ENCODE results near the gene NR3C2. TPM values are rescaled to one million over a fixed set of nuclear protein-coding genes. Genes with fewer than 3 reads are reported as not detected.

The NR3C2 gene
- total RNA-seq, 2 experiments from 2014 or later = 2.0 to 5.2 TPM

DNA sequence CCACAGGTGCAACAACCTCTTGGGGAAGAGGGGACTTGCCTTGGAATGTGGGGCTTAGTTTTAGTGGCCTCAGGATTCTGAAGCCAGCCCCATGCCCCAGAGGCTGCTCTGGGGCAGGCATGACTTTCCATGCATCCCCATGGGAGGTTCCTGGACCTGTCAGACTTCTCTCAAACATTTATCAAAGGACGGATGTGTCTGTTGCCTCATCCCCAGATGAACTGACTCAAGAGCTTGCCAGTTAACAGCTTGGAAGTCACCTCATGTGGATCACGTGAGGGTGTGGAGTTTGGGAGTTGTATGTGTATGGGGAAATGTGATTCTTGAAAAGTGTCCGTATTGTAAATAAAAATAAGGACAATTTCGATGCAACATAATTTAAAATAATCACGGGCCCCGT, 368.9 kb downstream of the NR3C2 start:
- no peaks in the 10 kb centered on the region for H3K4me1 ChIP-seq (ENCODE audit: insufficient read depth, low read length, poor library complexity, severe bottlenecking)
- BruUV-seq (replicated peaks) = no TSS peak
- no peaks in the 10 kb centered on the region for H3K36me3 ChIP-seq (ENCODE audit: insufficient read depth, low read length)
- peaks cover 18% of the 10 kb centered on the region; the same call in 1 of the 2 replicates for H3K9me3 ChIP-seq (ENCODE audit: low read length)
- no peak overlapping the region for H3K4me2 ChIP-seq (ENCODE audit: low read length)
- TF ChIP-seq CTCF (conservative IDR thresholded peaks at IDR 0.05; ENCODE audit: low read length) = no peak
- no peak for TF ChIP-seq EZH2phosphoT487 (IDR thresholded peaks at IDR 0.05; ENCODE audit: borderline replicate concordance, low read depth, low read length)
- no peaks in the 10 kb centered on the region for H3K9me2 ChIP-seq (ENCODE audit: insufficient read depth, low read length)
- no peak for DNase-seq (ENCODE audit: low spot score)
- H3K79me2 ChIP-seq (ENCODE audit: insufficient read depth, low read depth, low read length) = no peaks in the 10 kb centered on the region
- H3K27ac ChIP-seq (ENCODE audit: low read depth, low read length, poor library complexity, severe bottlenecking) = no peak overlapping the region
- H3K4me3 ChIP-seq (ENCODE audit: low read depth, low read length, poor library complexity, severe bottlenecking) = no peak overlapping the region
- H2AFZ ChIP-seq (ENCODE audit: low read length) = no peak overlapping the region
- intact Hi-C loops (cut with micrococcal nuclease; ENCODE audit: unreplicated experiment) = no loop called here
- CTCF ChIA-PET (ENCODE audit: unreplicated experiment) = no interaction called here
- no peaks in the 10 kb centered on the region for H4K20me1 ChIP-seq (ENCODE audit: insufficient read depth, low read length)
- POLR2A ChIA-PET = no interaction called here

GRCh38 chr4:148072789-148073188, 369.4 kb downstream of the NR3C2 start:
- no peaks in the 10 kb centered on the region for H3K4me1 ChIP-seq (ENCODE audit: insufficient read depth, low read length, poor library complexity, severe bottlenecking)
- POLR2A ChIA-PET = no interaction called here
- no peaks in the 10 kb centered on the region for H3K79me2 ChIP-seq (ENCODE audit: insufficient read depth, low read depth, low read length)
- CTCF ChIA-PET (ENCODE audit: unreplicated experiment) = no interaction called here
- DNase-seq (ENCODE audit: low spot score) = no peak
- H3K36me3 ChIP-seq (ENCODE audit: insufficient read depth, low read length) = no peaks in the 10 kb centered on the region
- BruUV-seq (replicated peaks) = no TSS peak
- H3K4me2 ChIP-seq (ENCODE audit: low read length) = no peak overlapping the region
- H3K4me3 ChIP-seq (ENCODE audit: low read depth, low read length, poor library complexity, severe bottlenecking) = no peak overlapping the region
- no peaks in the 10 kb centered on the region for H3K9me2 ChIP-seq (ENCODE audit: insufficient read depth, low read length)
- intact Hi-C loops (cut with micrococcal nuclease; ENCODE audit: unreplicated experiment) = no loop called here
- H2AFZ ChIP-seq (ENCODE audit: low read length) = no peak overlapping the region
- no peak overlapping the region for H3K27ac ChIP-seq (ENCODE audit: low read depth, low read length, poor library complexity, severe bottlenecking)
- TF ChIP-seq EZH2phosphoT487 (IDR thresholded peaks at IDR 0.05; ENCODE audit: borderline replicate concordance, low read depth, low read length) = no peak
- TF ChIP-seq CTCF (conservative IDR thresholded peaks at IDR 0.05; ENCODE audit: low read length) = no peak
- H4K20me1 ChIP-seq (ENCODE audit: insufficient read depth, low read length) = no peaks in the 10 kb centered on the region
- H3K9me3 ChIP-seq (ENCODE audit: low read length) = peaks cover 18% of the 10 kb centered on the region; the same call in 1 of the 2 replicates

GRCh38 chr4:148071009-148071408, 371.2 kb downstream of the NR3C2 start:
- Histone ChIP-seq H3K4me2 (ENCODE audit: low read length) (no peak overlapping the region), H4K20me1 (ENCODE audit: insufficient read depth, low read length) (no peaks in the 10 kb centered on the region), H3K9me2 (ENCODE audit: insufficient read depth, low read length) (no peaks in the 10 kb centered on the region), H3K79me2 (ENCODE audit: insufficient read depth, low read depth, low read length) (no peaks in the 10 kb centered on the region), H3K27ac (ENCODE audit: low read depth, low read length, poor library complexity, severe bottlenecking) (no peak overlapping the region), H3K4me1 (ENCODE audit: insufficient read depth, low read length, poor library complexity, severe bottlenecking) (no peaks in the 10 kb centered on the region), H3K4me3 (ENCODE audit: low read depth, low read length, poor library complexity, severe bottlenecking) (no peak overlapping the region), H3K36me3 (ENCODE audit: insufficient read depth, low read length) (no peaks in the 10 kb centered on the region), H3K9me3 (ENCODE audit: low read length) (peaks cover 18% of the 10 kb centered on the region; the same call in 1 of the 2 replicates), H2AFZ (ENCODE audit: low read length) (no peak overlapping the region)
- no peak for DNase-seq (ENCODE audit: low spot score)
- no peak for TF ChIP-seq EZH2phosphoT487 (IDR thresholded peaks at IDR 0.05; ENCODE audit: borderline replicate concordance, low read depth, low read length)
- no TSS peak for BruUV-seq (replicated peaks)
- intact Hi-C loops (cut with micrococcal nuclease; ENCODE audit: unreplicated experiment) = no loop called here
- POLR2A ChIA-PET = interaction anchor here (0.7 kb wide), 1 partner anchor 49 kb away, joined by 3 read pairs; no protein-coding TSS in a partner anchor
- CTCF ChIA-PET (ENCODE audit: unreplicated experiment) = no interaction called here

Data from OCI-LY7 (cell line).